T-helper 2 cell treated with Interferon-gamma antibody and Interleukin-4, amounts not matched to agents 100 ng/mL and 5 ng/mL, for 36 hours (primary cell): ENCODE data around the gene SLC25A45. TPM values are rescaled to one million over a fixed set of nuclear protein-coding genes. Genes with fewer than 3 reads are reported as not detected.
"Not testable (repeated sequence)": the region's sequence is repeated elsewhere in the genome, so short reads cannot be mapped to it uniquely, and the experiment has no call there.

ENCODE experiments used
- intact Hi-C: fragments of 100-400 bp; cut with micrococcal nuclease; formaldehyde crosslinking; loops from one replicate; pipeline ENCODE4 v1.15.1; 2023
- total RNA-seq: library from RNA; stranded (reverse); gene quantifications from 2 replicates; pipeline ENCODE4 v1.2.3, GENCODE V29; 2022

The SLC25A45 gene
- total RNA-seq, 1 donor from 2014 or later, result 25.6 TPM

- intact Hi-C loops, result loop anchor here (1.0 kb wide), 1 partner anchor 75 kb away; no protein-coding TSS in a partner anchor
Measured at GRCh38 chr11:65421794-65422632, 39.6 kb upstream of the SLC25A45 start.

GRCh38 chr11:65420979-65421793 lies 38.7 kb upstream of the SLC25A45 start:
- intact Hi-C loops, result no loop called here

GRCh38 chr11:65420506-65420905 lies 38.1 kb upstream of the SLC25A45 start:
- intact Hi-C loops, result no loop called here

GRCh38 chr11:65419772-65420481 lies 37.5 kb upstream of the SLC25A45 start:
- intact Hi-C loops, result no loop called here

- intact Hi-C loops, result no loop called here
Measured at GRCh38 chr11:65419460-65419771, 37.0 kb upstream of the SLC25A45 start.

GRCh38 chr11:65418681-65419459 lies 36.4 kb upstream of the SLC25A45 start:
- intact Hi-C loops, result loop anchor here (1.0 kb wide), 1 partner anchor 151 kb away; the partner anchor contains the start of gene ZNRD2

- intact Hi-C loops, result loop anchor here (1.0 kb wide), 1 partner anchor 152 kb away; the partner anchor contains the start of gene ZNRD2
Measured at GRCh38 chr11:65418431-65418680, 35.9 kb upstream of the SLC25A45 start.

- intact Hi-C loops, result loop anchor here (1.0 to 2.0 kb wide), 2 partner anchors 59 to 152 kb away; partner anchors contain the start of gene ZNRD2
Measured at GRCh38 chr11:65417702-65418430, 35.4 kb upstream of the SLC25A45 start.

- intact Hi-C loops, result loop anchor here (1.0 to 2.0 kb wide), 4 partner anchors 16 to 93 kb away; partner anchors contain the start of gene SLC25A45
Measured at GRCh38 chr11:65416841-65417701, 34.6 kb upstream of the SLC25A45 start.

- intact Hi-C loops, result loop anchor here (1.0 to 2.0 kb wide), 4 partner anchors 17 to 94 kb away; partner anchors contain the start of gene SLC25A45
Measured at GRCh38 chr11:65416341-65416824, 33.9 kb upstream of the SLC25A45 start.

- intact Hi-C loops, result loop anchor here (1.0 to 2.0 kb wide), 4 partner anchors 18 to 95 kb away; partner anchors contain the start of gene SLC25A45
Measured at GRCh38 chr11:65415499-65416340, 33.3 kb upstream of the SLC25A45 start.

GRCh38 chr11:65414776-65415498 lies 32.5 kb upstream of the SLC25A45 start:
- intact Hi-C loops, result no loop called here

- intact Hi-C loops, result not testable (repeated sequence)
Measured at GRCh38 chr11:65413077-65413664, 30.7 kb upstream of the SLC25A45 start.

- intact Hi-C loops, result no loop called here
Measured at GRCh38 chr11:65412271-65413076, 30.0 kb upstream of the SLC25A45 start.

GRCh38 chr11:65411681-65412070 lies 29.2 kb upstream of the SLC25A45 start:
- intact Hi-C loops, result no loop called here
